Measurements from ENCODE around the gene PIEZO2.

PIEZO2 gene

DNA sequence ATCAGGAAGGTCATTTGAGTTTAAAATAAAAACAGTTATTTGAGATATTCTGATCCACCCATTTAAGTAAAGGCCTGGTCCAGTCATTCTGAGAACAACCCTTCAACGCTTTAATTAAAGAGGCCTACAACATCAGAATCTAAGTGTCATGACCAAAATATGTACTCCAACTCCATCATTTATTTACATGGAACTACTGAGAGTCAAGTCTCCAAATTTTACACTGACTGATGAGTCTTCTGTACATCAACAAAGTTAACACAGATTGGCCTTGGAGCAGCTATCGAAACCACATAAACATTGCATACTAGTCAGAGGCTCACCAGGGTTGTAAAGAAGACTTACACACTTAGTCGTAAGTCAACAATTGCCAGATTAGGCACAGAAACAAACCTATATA lies 37.1 kb downstream of the PIEZO2 start:
- no peak for DNase-seq

- no peak for DNase-seq
Measured at GRCh38 chr18:11110509-11110908, 38.9 kb downstream of the PIEZO2 start.

DNA sequence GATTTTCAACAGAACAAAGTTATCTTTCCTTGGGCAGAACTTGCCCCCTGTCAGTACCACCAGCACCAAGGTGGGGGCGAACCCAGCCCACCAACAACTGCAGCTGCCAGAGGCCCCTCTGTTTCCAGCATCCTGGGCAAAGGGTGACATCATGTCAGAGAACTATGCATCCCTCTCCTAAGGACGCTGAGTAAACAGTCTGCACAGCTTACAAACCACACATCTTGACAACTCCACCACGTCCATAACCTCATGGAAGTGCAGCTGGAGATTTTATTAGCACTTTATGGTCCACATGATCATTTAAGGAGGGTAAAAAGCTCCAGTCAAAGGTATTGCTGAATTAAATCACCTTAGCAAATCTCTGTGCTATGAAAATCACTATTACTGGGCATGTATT lies 40.4 kb downstream of the PIEZO2 start:
- no peak for DNase-seq

GRCh38 chr18:11106894-11107293 lies 42.5 kb downstream of the PIEZO2 start:
- no peak for DNase-seq

DNA sequence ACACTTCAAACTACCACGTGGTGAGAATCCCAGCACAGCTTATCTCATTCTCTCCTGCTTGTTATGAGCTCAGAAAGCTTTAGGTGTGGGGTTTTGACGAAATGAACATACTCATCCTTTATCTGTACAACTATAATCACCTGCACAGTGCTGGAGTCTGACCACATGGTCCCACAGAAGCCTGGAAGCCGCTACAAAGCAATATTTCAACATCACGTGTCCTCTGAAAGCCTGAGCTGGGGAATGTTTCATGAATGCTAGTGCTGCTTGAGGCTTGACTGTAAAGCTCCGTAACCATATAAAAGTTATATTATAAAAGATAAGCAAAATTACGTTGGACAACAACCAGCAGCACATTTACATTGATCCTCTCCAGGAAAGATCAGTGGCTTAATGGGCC lies 43.9 kb downstream of the PIEZO2 start:
- DNase-seq = no peak

DNA sequence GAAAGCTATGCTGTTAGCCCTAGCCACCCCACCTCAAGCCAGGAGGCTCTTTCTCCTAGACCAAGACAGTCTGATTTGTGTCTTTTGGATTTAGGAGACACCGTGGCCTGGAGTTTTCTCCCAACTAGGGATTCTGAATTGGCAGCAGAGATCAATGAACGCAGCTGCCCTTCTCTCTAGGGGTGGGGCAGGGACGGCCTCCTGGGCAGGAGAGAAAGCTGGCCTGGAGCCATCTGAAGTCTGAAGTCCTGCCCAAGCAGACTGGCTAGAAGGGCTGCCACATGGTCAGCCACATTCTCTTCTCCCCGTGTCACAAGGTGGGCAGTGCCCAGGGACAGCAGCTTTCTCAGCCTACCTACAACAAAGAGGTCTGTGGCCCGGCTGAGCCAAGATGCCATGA lies 45.1 kb downstream of the PIEZO2 start:
- DNase-seq = no peak

DNA sequence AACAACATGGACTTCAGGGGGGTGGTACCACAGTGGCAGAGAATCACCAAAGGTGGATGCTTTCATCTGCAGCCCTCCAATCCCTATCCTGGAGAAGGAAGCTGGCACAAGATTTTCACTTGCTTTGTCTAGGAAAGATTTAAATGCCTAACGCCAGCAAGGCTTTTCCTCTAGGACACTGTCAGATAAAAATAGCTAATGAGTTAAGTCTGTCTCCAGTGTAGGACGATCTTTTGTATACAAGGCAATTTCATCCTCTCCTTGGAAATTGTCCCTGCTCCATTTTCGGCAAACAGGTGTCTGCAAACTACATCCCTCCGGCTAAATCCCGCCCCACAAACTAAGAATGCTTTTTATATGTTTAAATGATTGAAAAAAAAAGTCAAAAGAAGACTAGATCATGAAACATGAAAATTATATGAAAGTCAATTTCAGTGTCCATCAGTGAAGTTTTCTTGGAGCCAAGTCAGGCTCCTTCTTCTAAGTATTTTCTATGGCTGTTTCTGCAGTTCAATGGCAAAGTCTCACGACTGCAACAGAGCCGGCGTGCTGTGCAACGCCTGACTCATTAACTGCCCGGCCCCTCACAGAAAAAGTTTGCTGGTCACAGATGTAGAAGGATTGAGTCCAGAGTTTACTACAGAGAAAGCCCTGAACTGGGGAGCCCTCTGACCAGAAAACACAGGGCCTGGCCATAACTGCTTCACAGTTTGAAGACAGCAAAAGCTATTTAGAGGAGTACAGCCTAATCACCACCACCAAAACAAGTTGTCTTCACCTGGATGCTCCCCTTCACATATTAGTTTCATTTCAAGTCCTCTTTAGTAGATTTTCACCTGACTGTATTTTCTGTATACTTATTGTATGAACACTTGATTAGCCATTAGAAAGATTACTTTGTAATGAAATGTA lies 52.3 kb downstream of the PIEZO2 start:
- DNase-seq = no peak

DNA sequence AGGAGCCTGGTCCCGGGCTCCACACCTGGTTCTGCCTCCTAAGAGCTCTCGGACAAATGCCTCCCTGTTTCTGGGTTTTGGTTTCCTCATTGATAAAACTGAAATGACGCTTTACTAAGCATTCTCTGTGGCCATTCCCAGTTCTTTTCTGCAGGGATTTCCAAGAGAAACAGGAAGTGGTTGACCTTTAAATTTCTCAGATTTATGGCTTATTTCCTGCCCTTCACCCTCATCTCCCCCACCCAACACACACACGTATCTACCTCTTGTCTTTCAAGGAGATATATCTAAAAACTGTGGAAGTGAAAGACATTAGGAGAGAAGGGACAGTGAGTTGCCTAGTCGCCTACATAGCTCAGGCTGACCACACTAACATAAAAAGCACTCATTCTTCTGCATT lies 53.0 kb downstream of the PIEZO2 start:
- DNase-seq = no peak

- no peak for DNase-seq
Measured at GRCh38 chr18:11095674-11096293, 53.6 kb downstream of the PIEZO2 start.

GRCh38 chr18:11095211-11095610 lies 54.2 kb downstream of the PIEZO2 start:
- DNase-seq = no peak

DNA sequence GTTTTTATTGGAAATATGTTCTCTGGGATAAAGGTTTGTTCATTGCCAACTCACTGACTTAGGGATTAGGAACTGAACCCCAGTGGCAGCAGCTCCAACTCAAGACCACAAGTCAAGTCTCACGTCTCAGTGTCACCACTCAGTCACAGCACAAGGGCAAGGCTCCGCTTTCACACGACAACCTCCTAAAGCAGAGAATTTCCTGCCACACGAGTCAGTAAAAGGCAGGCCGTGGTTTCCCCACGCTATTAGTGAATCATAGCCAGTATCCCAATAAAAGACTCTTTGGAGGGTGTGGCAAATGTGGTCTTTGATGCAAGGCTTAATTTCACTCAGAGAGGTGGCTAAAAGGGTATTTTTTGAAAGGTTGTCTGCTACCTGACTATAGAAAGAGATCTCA lies 57.6 kb downstream of the PIEZO2 start:
- no peak for DNase-seq

- DNase-seq = no peak
Measured at GRCh38 chr18:11089931-11090715, 59.2 kb downstream of the PIEZO2 start.

GRCh38 chr18:11081009-11081532 lies 68.3 kb downstream of the PIEZO2 start:
- DNase-seq = no peak

DNA sequence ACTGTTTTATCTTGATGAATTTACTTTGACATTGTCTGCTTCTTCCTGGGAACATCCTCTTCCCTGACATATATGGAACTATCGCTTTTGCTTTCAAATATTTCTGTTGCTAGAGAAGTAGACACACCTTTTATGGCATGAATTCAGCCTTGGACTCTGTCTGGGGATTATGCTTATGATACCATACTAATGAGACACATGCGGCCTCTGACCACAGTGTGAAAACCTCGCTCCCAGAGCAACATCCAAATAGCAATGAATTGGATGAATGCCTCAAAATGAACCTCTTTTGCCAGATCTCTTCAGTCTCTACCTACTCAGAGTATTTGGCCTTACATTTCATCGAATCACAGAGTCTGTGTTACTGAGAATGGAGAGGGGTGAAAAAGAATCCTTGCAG lies 70.9 kb downstream of the PIEZO2 start:
- DNase-seq = no peak

- DNase-seq = no peak
Measured at GRCh38 chr18:11077548-11078187, 71.7 kb downstream of the PIEZO2 start.

DNA sequence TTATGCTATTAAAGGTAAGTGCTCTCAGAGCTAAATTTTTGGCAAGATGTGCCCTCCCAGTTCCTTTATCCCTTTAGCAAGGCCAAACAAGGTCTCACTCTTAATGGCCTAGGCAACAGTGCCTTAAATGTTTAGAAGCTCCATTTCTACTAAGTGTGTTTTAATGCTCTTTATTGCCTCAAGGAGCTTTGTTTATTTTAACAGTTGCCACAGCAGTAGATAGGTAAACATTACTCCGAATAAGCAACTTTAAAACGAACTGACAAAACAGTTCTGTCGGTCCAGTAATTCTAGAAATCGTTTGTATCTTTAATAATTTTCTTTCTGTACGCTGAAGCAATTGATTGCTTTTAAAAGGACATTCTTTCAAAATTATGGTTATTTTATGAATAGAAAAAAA lies 74.5 kb downstream of the PIEZO2 start:
- DNase-seq = no peak

DNA sequence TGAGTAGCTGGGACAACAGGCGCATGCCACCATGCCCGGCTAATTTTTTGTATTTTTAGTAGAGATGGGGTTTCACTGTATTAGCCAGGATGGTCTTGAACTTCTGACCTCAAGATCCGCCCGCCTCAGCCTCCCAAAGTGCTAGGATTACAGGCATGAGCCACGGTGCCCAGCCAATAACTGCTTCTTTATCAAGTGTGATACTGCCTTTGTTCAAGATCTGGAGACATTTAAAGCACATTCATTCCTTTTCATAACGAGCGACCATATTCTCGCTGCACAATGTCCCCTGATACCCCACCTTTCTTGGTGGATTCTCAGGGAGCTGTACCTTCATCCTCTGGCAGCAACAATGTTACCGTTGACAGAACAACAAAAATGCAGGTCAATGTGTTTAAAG lies 75.4 kb downstream of the PIEZO2 start:
- DNase-seq = no peak

DNA sequence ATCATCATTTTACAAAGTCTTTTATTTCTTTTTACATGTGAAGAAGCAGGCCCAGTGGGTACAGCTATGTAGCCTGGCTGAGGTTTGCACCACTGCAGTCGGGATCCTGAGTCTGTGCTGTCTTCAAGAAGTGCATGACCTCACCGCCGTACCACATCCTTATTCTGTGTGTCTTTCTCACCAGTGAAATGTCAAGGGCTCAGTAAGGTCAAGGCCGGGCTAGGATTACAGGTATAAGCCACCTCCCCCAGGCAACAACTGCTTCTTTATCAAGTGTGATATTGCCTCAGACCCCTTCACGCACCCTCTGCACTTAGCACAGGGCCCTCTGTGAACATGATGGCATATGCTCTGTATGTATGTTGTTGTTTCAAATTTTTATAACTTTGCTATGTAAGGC lies 76.7 kb downstream of the PIEZO2 start:
- DNase-seq = no peak

DNA sequence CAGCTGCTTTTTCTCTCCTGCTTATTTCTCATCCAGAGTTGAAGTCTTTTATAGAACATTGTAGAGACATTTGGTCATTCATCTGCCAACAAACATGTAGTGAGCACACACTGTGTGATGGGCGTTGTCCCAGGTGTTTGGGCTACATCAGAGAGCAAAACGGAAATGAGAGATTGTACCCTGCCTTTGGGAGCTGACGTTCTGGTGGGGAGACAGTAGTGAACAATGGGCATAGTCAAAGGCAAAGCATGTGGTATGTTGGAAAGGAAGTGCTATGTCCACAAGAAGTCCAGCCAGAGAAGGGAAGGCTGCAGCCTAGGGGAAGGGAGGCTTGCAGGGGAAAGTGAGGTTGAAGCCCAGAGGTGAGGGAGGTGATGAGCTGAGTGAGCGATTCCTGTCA lies 78.1 kb downstream of the PIEZO2 start:
- DNase-seq = no peak

- no peak for DNase-seq
Measured at GRCh38 chr18:11070593-11070992, 78.8 kb downstream of the PIEZO2 start.

GRCh38 chr18:11066038-11066437 lies 83.3 kb downstream of the PIEZO2 start:
- DNase-seq = no peak

- no peak for DNase-seq
Measured at GRCh38 chr18:11064727-11065460, 84.5 kb downstream of the PIEZO2 start.
